HEK293 (cell line): ENCODE results near the gene BACH1.

Experiments used
- CTCF ChIA-PET: fragments of 350-600 bp; formaldehyde crosslinking; extraction: SDS; loops from one replicate; lab custom pipeline; 2021; ENCODE audit warnings: antibody characterized with exemption; lab: Yijun Ruan, JAX
- POLR2A ChIA-PET: fragments of 300-600 bp; formaldehyde crosslinking; extraction: SDS; loops from one replicate; lab custom pipeline; 2020; ENCODE audit warnings: antibody characterized with exemption, inconsistent platforms; lab: Yijun Ruan, JAX
- H3K27ac ChIP-seq: fragments of 200-500 bp; sonication (Bioruptor generic); 2 replicates; pipeline ENCODE4 v1.5.1; 2014; ENCODE audit warnings: low read depth, low read length, control low read depth, inconsistent platforms; ENCODE audit errors: extremely low read depth
- H3K36me3 ChIP-seq, 2 experiments: fragments of 200-500 bp in 1 of 2; sonication (Bioruptor generic) in 1 of 2; 1 replicate in 1 of 2; 2 replicates in 1 of 2; pipeline ENCODE4 v1.5.1; 2014 to 2017; ENCODE audit warnings: inconsistent platforms in 2 of 2, low read length in 2 of 2; ENCODE audit not compliant: control insufficient read depth in 2 of 2, insufficient read depth in 1 of 2
- H3K4me1 ChIP-seq: fragments of 200-500 bp; sonication (Bioruptor generic); 2 replicates; pipeline ENCODE4 v1.5.1; 2014; ENCODE audit warnings: mild to moderate bottlenecking, low read length, inconsistent platforms; ENCODE audit not compliant: control insufficient read depth, insufficient read depth
- H3K4me3 ChIP-seq: 2 replicates; pipeline ENCODE4 v1.5.1; 2011; ENCODE audit warnings: low read depth, mild to moderate bottlenecking, control low read depth, low read length, moderate library complexity
- H3K9me3 ChIP-seq: fragments of 200-500 bp; sonication (Bioruptor generic); 2 replicates; pipeline ENCODE4 v1.5.1; 2014; ENCODE audit warnings: low read depth, low read length, inconsistent platforms; ENCODE audit not compliant: control insufficient read depth, insufficient read depth
- BCL11A ChIP-seq: fragments of 450-650 bp; formaldehyde crosslinking; IDR thresholded peaks from 2 replicates; pipeline ENCODE4 v1.5.1; 2016; ENCODE audit warnings: low read depth, missing biosample characterization, missing genetic modification characterization
- GLIS2 ChIP-seq: fragments of 450-650 bp; formaldehyde crosslinking; IDR thresholded peaks from 2 replicates; pipeline ENCODE4 v1.5.1; 2016; ENCODE audit warnings: missing biosample characterization, missing genetic modification characterization
- KLF16 ChIP-seq: fragments of 450-650 bp; formaldehyde crosslinking; IDR thresholded peaks from 2 replicates; pipeline ENCODE4 v1.5.1; 2017; ENCODE audit warnings: missing biosample characterization, missing genetic modification characterization
- KLF7 ChIP-seq: fragments of 450-650 bp; formaldehyde crosslinking; IDR thresholded peaks from 2 replicates; pipeline ENCODE4 v1.5.1; 2016; ENCODE audit warnings: missing biosample characterization, missing genetic modification characterization, borderline replicate concordance
- TCF7L2 ChIP-seq: IDR thresholded peaks from 2 replicates; pipeline ENCODE4 v1.6.1; 2011; ENCODE audit warnings: low read depth, mild to moderate bottlenecking, inconsistent platforms, low read length, moderate library complexity, borderline replicate concordance
- YY1 ChIP-seq: fragments of 450-650 bp; formaldehyde crosslinking; IDR thresholded peaks from 2 replicates; pipeline ENCODE4 v1.5.1; 2018; ENCODE audit warnings: missing biosample characterization, missing genetic modification characterization
- ZNF114 ChIP-seq: fragments of 450-650 bp; formaldehyde crosslinking; IDR thresholded peaks from 2 replicates; pipeline ENCODE4 v1.5.0; 2017; ENCODE audit warnings: missing biosample characterization, missing genetic modification characterization
- ZNF214 ChIP-seq: fragments of 450-650 bp; formaldehyde crosslinking; IDR thresholded peaks from 2 replicates; pipeline ENCODE4 v1.5.1; 2017; ENCODE audit warnings: missing biosample characterization, mild to moderate bottlenecking, missing genetic modification characterization, borderline replicate concordance
- ZNF23 ChIP-seq: fragments of 450-650 bp; formaldehyde crosslinking; IDR thresholded peaks from 2 replicates; pipeline ENCODE4 v1.5.1; 2016; ENCODE audit warnings: missing biosample characterization, missing genetic modification characterization, borderline replicate concordance
- ZNF335 ChIP-seq: fragments of 450-650 bp; formaldehyde crosslinking; conservative IDR thresholded peaks from 2 replicates; pipeline ENCODE4 v1.5.1; 2016; ENCODE audit warnings: missing biosample characterization, missing genetic modification characterization
- ZNF473 ChIP-seq: fragments of 450-650 bp; formaldehyde crosslinking; IDR thresholded peaks from 2 replicates; pipeline ENCODE4 v1.5.1; 2017; ENCODE audit warnings: missing biosample characterization, missing genetic modification characterization
- ZNF514 ChIP-seq: fragments of 450-650 bp; formaldehyde crosslinking; IDR thresholded peaks from 2 replicates; pipeline ENCODE4 v1.5.1; 2016; ENCODE audit warnings: missing biosample characterization, missing genetic modification characterization
- ZNF560 ChIP-seq: fragments of 450-650 bp; formaldehyde crosslinking; IDR thresholded peaks from 2 replicates; pipeline ENCODE4 v1.5.1; 2017; ENCODE audit warnings: missing biosample characterization, missing genetic modification characterization, borderline replicate concordance
- ZNF624 ChIP-seq: fragments of 450-650 bp; formaldehyde crosslinking; IDR thresholded peaks from 2 replicates; pipeline ENCODE4 v1.5.1; 2017; ENCODE audit warnings: missing biosample characterization, missing genetic modification characterization
- ZNF701 ChIP-seq: fragments of 450-650 bp; formaldehyde crosslinking; IDR thresholded peaks from 2 replicates; pipeline ENCODE4 v1.5.1; 2016; ENCODE audit warnings: missing biosample characterization, missing genetic modification characterization
- TF ChIP-seq, protein P1 (sequence below): fragments of 450-650 bp; formaldehyde crosslinking; IDR thresholded peaks from 2 replicates; pipeline ENCODE4 v1.5.1; 2016; ENCODE audit warnings: missing biosample characterization, missing genetic modification characterization, low read depth
- TF ChIP-seq, protein P2 (sequence below): fragments of 450-650 bp; formaldehyde crosslinking; IDR thresholded peaks from 2 replicates; pipeline ENCODE4 v1.5.1; 2016; ENCODE audit warnings: missing biosample characterization, missing genetic modification characterization
- TF ChIP-seq, protein P3 (sequence below): fragments of 450-650 bp; formaldehyde crosslinking; IDR thresholded peaks from 2 replicates; pipeline ENCODE4 v1.5.1; 2016; ENCODE audit warnings: missing biosample characterization, missing genetic modification characterization
- TF ChIP-seq, protein P4 (sequence below): fragments of 450-650 bp; formaldehyde crosslinking; IDR thresholded peaks from 2 replicates; pipeline ENCODE4 v1.5.1; 2016; ENCODE audit warnings: missing biosample characterization, missing genetic modification characterization
- TF ChIP-seq, protein P5 (sequence below): IDR thresholded peaks from 2 replicates; pipeline ENCODE4 v1.6.1; 2011; ENCODE audit warnings: mild to moderate bottlenecking, low read depth, low read length, borderline replicate concordance

Gene BACH1

DNA sequence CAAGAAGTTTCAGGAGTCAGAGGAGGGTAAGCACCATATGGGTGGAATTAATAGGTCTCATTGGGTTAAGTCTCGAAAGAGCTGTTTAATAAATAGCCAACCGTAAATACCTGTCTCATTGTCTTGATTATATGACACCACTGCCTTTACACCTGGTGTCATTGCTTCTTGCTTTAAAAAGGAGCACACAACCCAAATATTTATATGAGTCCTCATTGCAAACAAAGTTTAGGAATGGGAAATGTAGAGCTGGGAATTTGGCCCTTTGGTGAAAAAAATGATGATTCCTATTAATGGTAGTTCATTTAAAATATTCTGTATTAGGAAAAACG lies 2.1 kb downstream of the BACH1 start:
- TF ChIP-seq, protein P1, sequence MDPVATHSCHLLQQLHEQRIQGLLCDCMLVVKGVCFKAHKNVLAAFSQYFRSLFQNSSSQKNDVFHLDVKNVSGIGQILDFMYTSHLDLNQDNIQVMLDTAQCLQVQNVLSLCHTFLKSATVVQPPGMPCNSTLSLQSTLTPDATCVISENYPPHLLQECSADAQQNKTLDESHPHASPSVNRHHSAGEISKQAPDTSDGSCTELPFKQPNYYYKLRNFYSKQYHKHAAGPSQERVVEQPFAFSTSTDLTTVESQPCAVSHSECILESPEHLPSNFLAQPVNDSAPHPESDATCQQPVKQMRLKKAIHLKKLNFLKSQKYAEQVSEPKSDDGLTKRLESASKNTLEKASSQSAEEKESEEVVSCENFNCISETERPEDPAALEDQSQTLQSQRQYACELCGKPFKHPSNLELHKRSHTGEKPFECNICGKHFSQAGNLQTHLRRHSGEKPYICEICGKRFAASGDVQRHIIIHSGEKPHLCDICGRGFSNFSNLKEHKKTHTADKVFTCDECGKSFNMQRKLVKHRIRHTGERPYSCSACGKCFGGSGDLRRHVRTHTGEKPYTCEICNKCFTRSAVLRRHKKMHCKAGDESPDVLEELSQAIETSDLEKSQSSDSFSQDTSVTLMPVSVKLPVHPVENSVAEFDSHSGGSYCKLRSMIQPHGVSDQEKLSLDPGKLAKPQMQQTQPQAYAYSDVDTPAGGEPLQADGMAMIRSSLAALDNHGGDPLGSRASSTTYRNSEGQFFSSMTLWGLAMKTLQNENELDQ (tag by site-specific recombination) = no peak
- TF ChIP-seq, protein P2, sequence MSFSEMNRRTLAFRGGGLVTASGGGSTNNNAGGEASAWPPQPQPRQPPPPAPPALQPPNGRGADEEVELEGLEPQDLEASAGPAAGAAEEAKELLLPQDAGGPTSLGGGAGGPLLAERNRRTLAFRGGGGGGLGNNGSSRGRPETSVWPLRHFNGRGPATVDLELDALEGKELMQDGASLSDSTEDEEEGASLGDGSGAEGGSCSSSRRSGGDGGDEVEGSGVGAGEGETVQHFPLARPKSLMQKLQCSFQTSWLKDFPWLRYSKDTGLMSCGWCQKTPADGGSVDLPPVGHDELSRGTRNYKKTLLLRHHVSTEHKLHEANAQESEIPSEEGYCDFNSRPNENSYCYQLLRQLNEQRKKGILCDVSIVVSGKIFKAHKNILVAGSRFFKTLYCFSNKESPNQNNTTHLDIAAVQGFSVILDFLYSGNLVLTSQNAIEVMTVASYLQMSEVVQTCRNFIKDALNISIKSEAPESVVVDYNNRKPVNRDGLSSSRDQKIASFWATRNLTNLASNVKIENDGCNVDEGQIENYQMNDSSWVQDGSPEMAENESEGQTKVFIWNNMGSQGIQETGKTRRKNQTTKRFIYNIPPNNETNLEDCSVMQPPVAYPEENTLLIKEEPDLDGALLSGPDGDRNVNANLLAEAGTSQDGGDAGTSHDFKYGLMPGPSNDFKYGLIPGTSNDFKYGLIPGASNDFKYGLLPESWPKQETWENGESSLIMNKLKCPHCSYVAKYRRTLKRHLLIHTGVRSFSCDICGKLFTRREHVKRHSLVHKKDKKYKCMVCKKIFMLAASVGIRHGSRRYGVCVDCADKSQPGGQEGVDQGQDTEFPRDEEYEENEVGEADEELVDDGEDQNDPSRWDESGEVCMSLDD = no peak
- TF ChIP-seq ZNF701 (tag by site-specific recombination) (no peak), ZNF560 (tag by site-specific recombination) (no peak), ZNF624 (tag by site-specific recombination) (no peak), ZNF114 (tag by site-specific recombination) (no peak), TCF7L2 (no peak), KLF7 (tag by site-specific recombination) (no peak), ZNF214 (no peak), YY1 (tag by site-specific recombination) (no peak), BCL11A (tag by site-specific recombination) (no peak), ZNF514 (tag by site-specific recombination) (no peak), ZNF23 (tag by site-specific recombination) (no peak), ZNF473 (tag by site-specific recombination) (no peak), GLIS2 (no peak), KLF16 (tag by site-specific recombination) (no peak), ZNF335 (tag by site-specific recombination) (no peak)
- TF ChIP-seq, protein P3, sequence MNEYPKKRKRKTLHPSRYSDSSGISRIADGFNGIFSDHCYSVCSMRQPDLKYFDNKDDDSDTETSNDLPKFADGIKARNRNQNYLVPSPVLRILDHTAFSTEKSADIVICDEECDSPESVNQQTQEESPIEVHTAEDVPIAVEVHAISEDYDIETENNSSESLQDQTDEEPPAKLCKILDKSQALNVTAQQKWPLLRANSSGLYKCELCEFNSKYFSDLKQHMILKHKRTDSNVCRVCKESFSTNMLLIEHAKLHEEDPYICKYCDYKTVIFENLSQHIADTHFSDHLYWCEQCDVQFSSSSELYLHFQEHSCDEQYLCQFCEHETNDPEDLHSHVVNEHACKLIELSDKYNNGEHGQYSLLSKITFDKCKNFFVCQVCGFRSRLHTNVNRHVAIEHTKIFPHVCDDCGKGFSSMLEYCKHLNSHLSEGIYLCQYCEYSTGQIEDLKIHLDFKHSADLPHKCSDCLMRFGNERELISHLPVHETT = no peak
- TF ChIP-seq, protein P4, sequence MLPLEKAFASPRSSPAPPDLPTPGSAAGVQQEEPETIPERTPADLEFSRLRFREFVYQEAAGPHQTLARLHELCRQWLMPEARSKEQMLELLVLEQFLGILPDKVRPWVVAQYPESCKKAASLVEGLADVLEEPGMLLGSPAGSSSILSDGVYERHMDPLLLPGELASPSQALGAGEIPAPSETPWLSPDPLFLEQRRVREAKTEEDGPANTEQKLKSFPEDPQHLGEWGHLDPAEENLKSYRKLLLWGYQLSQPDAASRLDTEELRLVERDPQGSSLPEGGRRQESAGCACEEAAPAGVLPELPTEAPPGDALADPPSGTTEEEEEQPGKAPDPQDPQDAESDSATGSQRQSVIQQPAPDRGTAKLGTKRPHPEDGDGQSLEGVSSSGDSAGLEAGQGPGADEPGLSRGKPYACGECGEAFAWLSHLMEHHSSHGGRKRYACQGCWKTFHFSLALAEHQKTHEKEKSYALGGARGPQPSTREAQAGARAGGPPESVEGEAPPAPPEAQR (tag by site-specific recombination) = no peak
- TF ChIP-seq, protein P5, sequence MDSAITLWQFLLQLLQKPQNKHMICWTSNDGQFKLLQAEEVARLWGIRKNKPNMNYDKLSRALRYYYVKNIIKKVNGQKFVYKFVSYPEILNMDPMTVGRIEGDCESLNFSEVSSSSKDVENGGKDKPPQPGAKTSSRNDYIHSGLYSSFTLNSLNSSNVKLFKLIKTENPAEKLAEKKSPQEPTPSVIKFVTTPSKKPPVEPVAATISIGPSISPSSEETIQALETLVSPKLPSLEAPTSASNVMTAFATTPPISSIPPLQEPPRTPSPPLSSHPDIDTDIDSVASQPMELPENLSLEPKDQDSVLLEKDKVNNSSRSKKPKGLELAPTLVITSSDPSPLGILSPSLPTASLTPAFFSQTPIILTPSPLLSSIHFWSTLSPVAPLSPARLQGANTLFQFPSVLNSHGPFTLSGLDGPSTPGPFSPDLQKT = no peak
- TF ChIP-seq, all 188 proteins: peak for 0
- H3K4me1 ChIP-seq = peaks cover 18% of the 10 kb centered on the region
- H3K4me3 ChIP-seq = peak overlapping the region; percentile 54
- CTCF ChIA-PET = interaction anchor here (0.6 to 2.7 kb wide), 10 partner anchors 46 to 217 kb away, joined by 3 to 14 read pairs (median 4); no protein-coding TSS in a partner anchor
- no peaks in the 10 kb centered on the region for H3K9me3 ChIP-seq
- no peaks in the 10 kb centered on the region for H3K36me3 ChIP-seq
- POLR2A ChIA-PET = interaction anchor here (0.8 to 2.4 kb wide), 7 partner anchors 10 to 308 kb away, joined by 3 to 7 read pairs (median 4); partner anchors contain the start of genes CCT8 and LTN1
- H3K27ac ChIP-seq = no peak overlapping the region
